Measurements from ENCODE around the gene CDKL4.

DNA sequence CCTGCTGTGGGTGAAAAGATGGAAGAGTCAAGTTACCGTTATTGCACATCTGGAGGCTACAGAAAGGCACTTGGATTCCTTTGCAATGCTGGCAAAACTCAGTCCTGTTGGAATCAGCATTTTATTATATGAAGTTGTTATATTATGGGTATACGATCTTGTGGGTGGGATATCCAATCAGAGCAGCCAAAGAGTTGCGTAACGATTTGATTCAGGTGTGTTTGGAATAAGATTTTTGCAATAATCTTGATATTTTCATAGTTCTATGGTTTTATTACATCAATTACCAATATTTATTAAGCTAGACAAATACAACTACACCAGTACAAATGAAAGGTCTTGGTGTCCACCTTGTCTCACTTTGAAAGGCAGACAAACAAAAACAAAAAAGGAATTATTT lies 65.0 kb downstream of the CDKL4 start:
- TF ChIP-seq EZH2 (IDR thresholded peaks at IDR 0.05) (no peak), POLR2AphosphoS5 (IDR thresholded peaks at IDR 0.05; ENCODE audit: borderline replicate concordance, low read depth, low read length) (no peak)
